HG03103 (cell line): Measurements from ENCODE around the gene KCTD2.
"Not testable (repeated sequence)": the region's sequence is repeated elsewhere in the genome, so short reads cannot be mapped to it uniquely, and the experiment has no call there.

ENCODE experiments used
- ATAC-seq: cut with Tn5 transposase; IDR thresholded peaks from one replicate; pipeline ENCODE4 v1.9.1; 2021; ENCODE audit warnings: low read depth; ENCODE audit not compliant: unreplicated experiment

KCTD2 gene

GRCh38 chr17:75048249-75048878, 1.3 kb downstream of the KCTD2 start:
- ATAC-seq = no peak

- no peak for ATAC-seq
These were observed 2.0 kb downstream of the KCTD2 start for GRCh38 chr17:75049057-75049456.

GRCh38 chr17:75049706-75050105, 2.7 kb downstream of the KCTD2 start:
- ATAC-seq = no peak

GRCh38 chr17:75051941-75052340, 4.9 kb downstream of the KCTD2 start:
- no peak for ATAC-seq

- no peak for ATAC-seq
These were observed 12.6 kb downstream of the KCTD2 start for GRCh38 chr17:75059369-75060345.

- no peak for ATAC-seq
These were observed 13.5 kb downstream of the KCTD2 start for GRCh38 chr17:75060434-75061054.

GRCh38 chr17:75061055-75061438, 14.0 kb downstream of the KCTD2 start:
- no peak for ATAC-seq

- no peak for ATAC-seq
These were observed 14.6 kb downstream of the KCTD2 start for GRCh38 chr17:75061618-75062017.

GRCh38 chr17:75063201-75063600, 16.2 kb downstream of the KCTD2 start:
- ATAC-seq = no peak

GRCh38 chr17:75063626-75064025, 16.6 kb downstream of the KCTD2 start:
- no peak for ATAC-seq

- no peak for ATAC-seq
These were observed 17.0 kb downstream of the KCTD2 start for GRCh38 chr17:75064040-75064439.

- no peak for ATAC-seq
These were observed 17.4 kb downstream of the KCTD2 start for GRCh38 chr17:75064460-75064859.

- ATAC-seq = no peak
These were observed 18.0 kb downstream of the KCTD2 start for GRCh38 chr17:75064867-75065561.

- no peak for ATAC-seq
These were observed 18.6 kb downstream of the KCTD2 start for GRCh38 chr17:75065562-75066151.

GRCh38 chr17:75067856-75068255, 20.8 kb downstream of the KCTD2 start:
- ATAC-seq = no peak

GRCh38 chr17:75068750-75069149, 21.7 kb downstream of the KCTD2 start:
- no peak for ATAC-seq

- ATAC-seq = no peak
These were observed 22.8 kb downstream of the KCTD2 start for GRCh38 chr17:75069783-75070182.

- ATAC-seq = not testable (repeated sequence)
These were observed 24.6 kb downstream of the KCTD2 start for GRCh38 chr17:75071478-75072271.

- ATAC-seq = not testable (repeated sequence)
These were observed 25.9 kb downstream of the KCTD2 start for GRCh38 chr17:75072909-75073308.

- no peak for ATAC-seq
These were observed 26.6 kb downstream of the KCTD2 start for GRCh38 chr17:75073618-75074047.
